Osteoblast (primary cell): ENCODE measurements around the gene EYS. TPM values are rescaled to one million over a fixed set of nuclear protein-coding genes. Genes with fewer than 3 reads are reported as not detected.

Experiments used
- DNase-seq: peaks from one replicate; pipeline ENCODE4 v3.0.0; 2011; ENCODE audit warnings: low spot score, mixed read lengths; ENCODE audit not compliant: insufficient read length; ENCODE audit errors: missing footprints
- H2AFZ ChIP-seq: 2 replicates; pipeline ENCODE4 v1.6.0; 2011; ENCODE audit warnings: mild to moderate bottlenecking, low read length
- H3K27ac ChIP-seq: 2 replicates; pipeline ENCODE4 v1.5.1; 2011; ENCODE audit warnings: mild to moderate bottlenecking, low read depth, low read length, moderate library complexity
- H3K27me3 ChIP-seq: 2 replicates; pipeline ENCODE4 v1.6.0; 2012; ENCODE audit warnings: mild to moderate bottlenecking, control low read depth, inconsistent platforms, low read length, moderate library complexity; ENCODE audit not compliant: insufficient read depth
- H3K36me3 ChIP-seq: 2 replicates; pipeline ENCODE4 v1.5.1; 2011; ENCODE audit warnings: mild to moderate bottlenecking, low read length, control low read depth, moderate library complexity; ENCODE audit not compliant: insufficient read depth
- H3K4me1 ChIP-seq: 2 replicates; pipeline ENCODE4 v1.5.1; 2011; ENCODE audit warnings: mild to moderate bottlenecking, low read length, control low read depth, moderate library complexity; ENCODE audit not compliant: insufficient read depth
- H3K4me2 ChIP-seq: 2 replicates; pipeline ENCODE4 v1.6.0; 2011; ENCODE audit warnings: mild to moderate bottlenecking, low read length; ENCODE audit not compliant: insufficient read depth
- H3K4me3 ChIP-seq: fragments of 200-600 bp; sonication (generic); 3 replicates; pipeline ENCODE4 v1.5.1; 2012; ENCODE audit warnings: mild to moderate bottlenecking, low read length, inconsistent platforms; ENCODE audit not compliant: insufficient read depth
- H3K79me2 ChIP-seq: 2 replicates; pipeline ENCODE4 v1.6.0; 2012; ENCODE audit warnings: mild to moderate bottlenecking, low read length, control low read depth, inconsistent platforms; ENCODE audit not compliant: insufficient read depth
- H3K9me3 ChIP-seq: 2 replicates; pipeline ENCODE4 v1.5.1; 2011; ENCODE audit warnings: low read depth, low read length, control low read depth
- H4K20me1 ChIP-seq: 2 replicates; pipeline ENCODE4 v1.6.0; 2012; ENCODE audit warnings: mild to moderate bottlenecking, low read length, control low read depth; ENCODE audit not compliant: insufficient read depth
- total RNA-seq: library from RNA; depleted of rRNA; stranded (reverse); fragments of >200 nt; gene quantifications from 2 replicates; pipeline ENCODE4 v1.2.3, GENCODE V29; 2012
- TF ChIP-seq, protein P1 (sequence below): IDR thresholded peaks from 2 replicates; pipeline ENCODE4 v1.5.1; 2011; ENCODE audit warnings: mild to moderate bottlenecking, low read depth, low read length, moderate library complexity; ENCODE audit errors: extremely low read depth

The EYS gene
- total RNA-seq, 1 donor: under 0.01 TPM

DNA sequence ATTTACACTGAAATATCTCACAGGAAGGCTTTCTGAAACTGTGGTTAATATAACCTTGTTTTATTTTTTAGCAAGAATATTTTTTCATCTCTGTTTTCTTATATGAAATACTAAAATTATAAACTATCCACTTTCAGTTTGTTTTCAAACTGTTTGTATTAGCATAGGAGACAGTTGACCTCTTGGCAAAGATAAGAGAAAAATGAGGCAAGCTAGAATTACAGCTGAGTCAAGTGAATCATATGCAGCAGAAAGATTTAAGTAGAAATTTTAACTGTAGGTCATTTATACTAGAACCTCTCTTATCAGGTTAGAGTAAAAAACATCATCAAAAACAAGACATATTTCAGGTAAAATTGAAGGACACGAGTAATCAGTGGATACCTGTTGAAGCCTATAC is 1278.8 kb downstream of the EYS start:
- no peak overlapping the region for H3K4me3 ChIP-seq

GRCh38 chr6:64415926-64416325 is 1291.1 kb downstream of the EYS start:
- H3K79me2 ChIP-seq: no peaks in the 10 kb centered on the region
- H2AFZ ChIP-seq: no peak overlapping the region
- H3K4me3 ChIP-seq: no peak overlapping the region
- H3K36me3 ChIP-seq: no peaks in the 10 kb centered on the region
- no peak overlapping the region for H3K4me2 ChIP-seq
- no peaks in the 10 kb centered on the region for H3K4me1 ChIP-seq
- no peak for DNase-seq
- no peaks in the 10 kb centered on the region for H3K27me3 ChIP-seq
- no peaks in the 10 kb centered on the region for H4K20me1 ChIP-seq
- H3K27ac ChIP-seq: no peak overlapping the region
- TF ChIP-seq, protein P1, sequence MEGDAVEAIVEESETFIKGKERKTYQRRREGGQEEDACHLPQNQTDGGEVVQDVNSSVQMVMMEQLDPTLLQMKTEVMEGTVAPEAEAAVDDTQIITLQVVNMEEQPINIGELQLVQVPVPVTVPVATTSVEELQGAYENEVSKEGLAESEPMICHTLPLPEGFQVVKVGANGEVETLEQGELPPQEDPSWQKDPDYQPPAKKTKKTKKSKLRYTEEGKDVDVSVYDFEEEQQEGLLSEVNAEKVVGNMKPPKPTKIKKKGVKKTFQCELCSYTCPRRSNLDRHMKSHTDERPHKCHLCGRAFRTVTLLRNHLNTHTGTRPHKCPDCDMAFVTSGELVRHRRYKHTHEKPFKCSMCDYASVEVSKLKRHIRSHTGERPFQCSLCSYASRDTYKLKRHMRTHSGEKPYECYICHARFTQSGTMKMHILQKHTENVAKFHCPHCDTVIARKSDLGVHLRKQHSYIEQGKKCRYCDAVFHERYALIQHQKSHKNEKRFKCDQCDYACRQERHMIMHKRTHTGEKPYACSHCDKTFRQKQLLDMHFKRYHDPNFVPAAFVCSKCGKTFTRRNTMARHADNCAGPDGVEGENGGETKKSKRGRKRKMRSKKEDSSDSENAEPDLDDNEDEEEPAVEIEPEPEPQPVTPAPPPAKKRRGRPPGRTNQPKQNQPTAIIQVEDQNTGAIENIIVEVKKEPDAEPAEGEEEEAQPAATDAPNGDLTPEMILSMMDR: no peak
- no peaks in the 10 kb centered on the region for H3K9me3 ChIP-seq

More for the DNA sequence above, 1278.8 kb downstream of the EYS start:
- Histone ChIP-seq H3K4me1 (no peaks in the 10 kb centered on the region), H3K9me3 (peaks cover 4% of the 10 kb centered on the region), H3K4me2 (no peak overlapping the region), H3K27ac (no peak overlapping the region), H4K20me1 (no peaks in the 10 kb centered on the region), H3K79me2 (no peaks in the 10 kb centered on the region), H3K36me3 (no peaks in the 10 kb centered on the region), H3K27me3 (no peaks in the 10 kb centered on the region), H2AFZ (no peak overlapping the region)
- TF ChIP-seq, protein P1: no peak
- no peak for DNase-seq

DNA sequence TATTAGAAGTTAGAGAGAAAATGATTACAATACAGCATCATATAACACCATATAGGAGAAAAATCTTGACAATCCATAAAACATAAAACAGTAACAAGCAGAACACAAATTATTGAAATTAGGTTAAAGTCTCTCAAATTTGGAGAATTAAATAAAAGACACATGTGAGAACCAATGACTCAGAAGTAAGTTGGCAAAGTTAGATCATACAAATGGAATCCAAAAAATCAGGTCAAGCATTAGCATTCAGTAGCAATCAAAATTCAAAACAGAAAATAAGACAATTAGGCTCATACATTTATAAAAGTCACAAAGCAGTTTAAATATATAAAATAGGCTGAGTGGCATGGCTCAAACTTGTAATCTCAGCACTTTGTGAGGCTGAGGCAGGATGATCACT is 1295.8 kb downstream of the EYS start:
- Histone ChIP-seq H3K4me1 (no peaks in the 10 kb centered on the region), H3K4me3 (no peak overlapping the region), H3K27me3 (no peaks in the 10 kb centered on the region), H3K9me3 (no peaks in the 10 kb centered on the region), H2AFZ (no peak overlapping the region), H3K4me2 (no peak overlapping the region), H4K20me1 (no peaks in the 10 kb centered on the region), H3K36me3 (no peaks in the 10 kb centered on the region), H3K27ac (no peak overlapping the region), H3K79me2 (no peaks in the 10 kb centered on the region)
- no peak for DNase-seq
- TF ChIP-seq, protein P1: no peak

DNA sequence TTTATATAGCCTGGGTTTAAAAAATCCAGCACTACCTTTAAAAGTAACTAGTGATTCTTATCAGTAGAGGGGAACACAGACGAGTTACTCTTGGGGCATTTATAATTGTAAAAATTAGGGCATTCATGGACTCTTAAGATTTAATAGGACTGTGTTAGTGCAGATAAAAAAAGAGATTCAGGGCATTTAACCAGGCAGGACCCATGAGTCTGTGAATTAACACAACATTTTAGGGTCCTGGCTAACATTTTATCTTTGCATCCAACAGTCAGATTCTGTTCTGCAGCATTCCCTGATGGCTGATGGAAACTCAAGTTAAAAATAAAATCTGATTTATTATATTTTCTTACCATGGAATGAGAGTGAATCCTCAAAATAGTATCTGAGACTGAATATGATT is 1297.1 kb downstream of the EYS start:
- H3K27ac ChIP-seq: no peak overlapping the region

More for the DNA sequence above, 1297.1 kb downstream of the EYS start:
- H3K79me2 ChIP-seq: no peaks in the 10 kb centered on the region
- H4K20me1 ChIP-seq: no peaks in the 10 kb centered on the region
- TF ChIP-seq, protein P1: no peak
- H3K4me2 ChIP-seq: no peak overlapping the region
- no peaks in the 10 kb centered on the region for H3K9me3 ChIP-seq
- no peak overlapping the region for H3K4me3 ChIP-seq
- no peaks in the 10 kb centered on the region for H3K4me1 ChIP-seq
- H3K36me3 ChIP-seq: no peaks in the 10 kb centered on the region
- no peak for DNase-seq
- no peak overlapping the region for H2AFZ ChIP-seq
- H3K27me3 ChIP-seq: no peaks in the 10 kb centered on the region
